Tibial nerve (tissue), 4 donors: Measurements from ENCODE around the gene MTA3.
"Not testable (repeated sequence)": the region's sequence is repeated elsewhere in the genome, so short reads cannot be mapped to it uniquely, and the experiment has no call there.

Source experiments
- EP300 ChIP-seq, 2 donors: sonication (generic); formaldehyde crosslinking; IDR thresholded peaks; one replicate each; pipeline ENCODE4 v1.6.1; 2017; ENCODE audit warnings: antibody characterized with exemption in 2 of 2, mild to moderate bottlenecking in 1 of 2
- POLR2A ChIP-seq, 2 donors: fragments of 450-650 bp; IDR thresholded peaks; one replicate each; pipeline ENCODE4 v1.6.1; 2017; ENCODE audit warnings: antibody characterized with exemption in 2 of 2, mild to moderate bottlenecking in 2 of 2, moderate library complexity in 2 of 2
- TF ChIP-seq, protein P1 (sequence below), 5 experiments: fragments of 200-600 bp in 3 of 5; fragments of 450-650 bp in 2 of 5; sonication (generic) in 3 of 5; IDR thresholded peaks; one replicate each; pipeline ENCODE4 v1.5.1; 2016 to 2019; ENCODE audit warnings: antibody characterized with exemption in 5 of 5, mild to moderate bottlenecking in 3 of 5, moderate library complexity in 2 of 5

- TF ChIP-seq POLR2A, EP300 (IDR thresholded peaks at IDR 0.05): not testable (repeated sequence)
- TF ChIP-seq, protein P1, sequence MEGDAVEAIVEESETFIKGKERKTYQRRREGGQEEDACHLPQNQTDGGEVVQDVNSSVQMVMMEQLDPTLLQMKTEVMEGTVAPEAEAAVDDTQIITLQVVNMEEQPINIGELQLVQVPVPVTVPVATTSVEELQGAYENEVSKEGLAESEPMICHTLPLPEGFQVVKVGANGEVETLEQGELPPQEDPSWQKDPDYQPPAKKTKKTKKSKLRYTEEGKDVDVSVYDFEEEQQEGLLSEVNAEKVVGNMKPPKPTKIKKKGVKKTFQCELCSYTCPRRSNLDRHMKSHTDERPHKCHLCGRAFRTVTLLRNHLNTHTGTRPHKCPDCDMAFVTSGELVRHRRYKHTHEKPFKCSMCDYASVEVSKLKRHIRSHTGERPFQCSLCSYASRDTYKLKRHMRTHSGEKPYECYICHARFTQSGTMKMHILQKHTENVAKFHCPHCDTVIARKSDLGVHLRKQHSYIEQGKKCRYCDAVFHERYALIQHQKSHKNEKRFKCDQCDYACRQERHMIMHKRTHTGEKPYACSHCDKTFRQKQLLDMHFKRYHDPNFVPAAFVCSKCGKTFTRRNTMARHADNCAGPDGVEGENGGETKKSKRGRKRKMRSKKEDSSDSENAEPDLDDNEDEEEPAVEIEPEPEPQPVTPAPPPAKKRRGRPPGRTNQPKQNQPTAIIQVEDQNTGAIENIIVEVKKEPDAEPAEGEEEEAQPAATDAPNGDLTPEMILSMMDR (IDR thresholded peaks at IDR 0.05), result not testable (repeated sequence)
Observed at GRCh38 chr2:42642371-42642770, 73.9 kb downstream of the MTA3 start.
